ENCODE results near the gene FOXN1.
A peak's percentile ranks its signal among the peaks of the same experiment; 100 is the strongest.

FOXN1 gene

GRCh38 chr17:28571361-28572122 is 65.4 kb downstream of the FOXN1 start, which contains the start of gene PIGS:
TSS of gene PIGS (minus strand) at chr17:28571524. CDS start at chr17:28571496, 28 bp downstream.
- peak; percentile 66 to 98 (median 93) for DNase-seq

- peak in 9 of 56 donors; percentile 5 to 49 (median 12) for DNase-seq
These were observed 66.3 kb downstream of the FOXN1 start for GRCh38 chr17:28572259-28573039.

GRCh38 chr17:28573040-28573380 is 66.9 kb downstream of the FOXN1 start:
- DNase-seq: no peak

GRCh38 chr17:28573521-28573920 is 67.4 kb downstream of the FOXN1 start:
- no peak for DNase-seq

GRCh38 chr17:28573966-28574480 is 67.9 kb downstream of the FOXN1 start:
- no peak for DNase-seq

- DNase-seq: peak in 3 of 56 donors; percentile 2 to 22 (median 7)
These were observed 68.4 kb downstream of the FOXN1 start for GRCh38 chr17:28574526-28574925.

DNA sequence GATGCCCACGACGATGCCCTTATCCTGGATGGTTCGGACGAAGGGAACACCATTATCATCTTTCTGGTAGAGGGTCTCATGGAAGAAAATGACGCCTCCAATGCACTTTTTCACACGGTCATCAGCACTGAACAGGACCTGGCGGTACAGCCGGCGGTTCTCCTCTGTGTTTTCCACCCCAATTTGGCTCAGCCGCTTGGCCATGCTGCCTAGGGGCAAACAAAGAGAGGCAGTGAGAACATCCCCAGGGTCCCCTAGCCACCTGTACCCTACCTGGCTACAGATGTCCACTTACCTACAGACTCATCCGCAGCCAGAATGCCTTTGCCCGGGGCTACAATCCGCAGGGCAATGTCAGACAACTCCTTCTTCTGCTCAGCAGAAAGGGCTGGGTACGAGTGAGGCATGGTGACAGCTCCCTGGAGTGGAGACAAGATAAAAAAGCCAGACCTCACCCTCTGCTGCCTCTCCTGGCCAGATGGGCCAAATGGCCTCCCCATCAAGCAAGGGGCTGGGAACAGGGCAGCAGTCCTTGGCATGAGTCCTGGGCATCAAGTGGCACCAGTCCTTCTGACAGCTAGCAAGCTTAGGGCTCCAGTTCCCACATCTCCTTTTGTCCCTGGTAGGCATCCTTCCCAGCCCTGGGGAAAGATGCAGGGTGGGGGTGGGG is 69.1 kb downstream of the FOXN1 start:
- peak in 45 of 56 donors; percentile 11 to 77 (median 38) for DNase-seq

GRCh38 chr17:28576016-28576415 is 69.9 kb downstream of the FOXN1 start:
- peak in 5 of 56 donors; percentile 5 to 43 (median 7) for DNase-seq

DNA sequence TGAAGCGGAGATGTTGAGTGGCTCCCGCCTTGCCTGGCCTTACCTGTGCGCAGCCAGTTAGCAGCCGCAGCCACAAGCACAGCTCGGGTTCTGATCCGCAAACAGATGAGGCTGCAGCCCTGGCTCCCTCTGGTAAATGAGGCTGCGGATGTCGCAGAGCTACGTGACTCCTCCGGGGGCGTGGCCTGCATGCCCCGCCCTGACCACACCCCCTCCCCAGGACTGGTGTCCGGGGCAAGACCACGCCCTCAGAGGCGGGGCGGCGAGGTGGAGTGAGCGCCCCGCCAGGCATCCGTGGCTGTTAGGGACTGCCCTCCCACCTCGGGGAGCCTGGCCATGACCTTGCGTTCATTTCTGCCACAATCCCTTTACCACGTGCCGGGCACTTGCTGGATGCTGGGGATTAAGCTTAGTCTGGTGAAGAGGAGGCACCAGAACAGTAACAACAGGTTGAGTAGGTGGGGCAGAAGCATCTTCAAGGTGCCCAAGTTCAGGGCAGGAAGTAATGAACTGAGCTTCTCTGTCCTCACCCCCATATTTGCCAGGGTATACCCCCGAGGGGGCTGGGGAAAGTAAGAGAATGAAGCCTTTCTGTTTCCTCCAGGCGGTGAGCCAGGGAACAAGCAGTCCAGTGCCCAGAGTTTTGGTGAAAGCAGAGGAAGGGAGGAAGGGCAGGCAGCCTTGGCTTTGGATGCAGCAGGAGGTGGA is 70.8 kb downstream of the FOXN1 start, which contains the start of gene ALDOC:
Gene ALDOC (minus strand): TSS at position 138 of the 708 bp plus-strand sequence. CDS start 1,363 bp downstream, outside the sequence.
- peak; percentile 54 to 98 (median 93) for DNase-seq

GRCh38 chr17:28577466-28577824 is 71.3 kb downstream of the FOXN1 start:
- DNase-seq: no peak

DNA sequence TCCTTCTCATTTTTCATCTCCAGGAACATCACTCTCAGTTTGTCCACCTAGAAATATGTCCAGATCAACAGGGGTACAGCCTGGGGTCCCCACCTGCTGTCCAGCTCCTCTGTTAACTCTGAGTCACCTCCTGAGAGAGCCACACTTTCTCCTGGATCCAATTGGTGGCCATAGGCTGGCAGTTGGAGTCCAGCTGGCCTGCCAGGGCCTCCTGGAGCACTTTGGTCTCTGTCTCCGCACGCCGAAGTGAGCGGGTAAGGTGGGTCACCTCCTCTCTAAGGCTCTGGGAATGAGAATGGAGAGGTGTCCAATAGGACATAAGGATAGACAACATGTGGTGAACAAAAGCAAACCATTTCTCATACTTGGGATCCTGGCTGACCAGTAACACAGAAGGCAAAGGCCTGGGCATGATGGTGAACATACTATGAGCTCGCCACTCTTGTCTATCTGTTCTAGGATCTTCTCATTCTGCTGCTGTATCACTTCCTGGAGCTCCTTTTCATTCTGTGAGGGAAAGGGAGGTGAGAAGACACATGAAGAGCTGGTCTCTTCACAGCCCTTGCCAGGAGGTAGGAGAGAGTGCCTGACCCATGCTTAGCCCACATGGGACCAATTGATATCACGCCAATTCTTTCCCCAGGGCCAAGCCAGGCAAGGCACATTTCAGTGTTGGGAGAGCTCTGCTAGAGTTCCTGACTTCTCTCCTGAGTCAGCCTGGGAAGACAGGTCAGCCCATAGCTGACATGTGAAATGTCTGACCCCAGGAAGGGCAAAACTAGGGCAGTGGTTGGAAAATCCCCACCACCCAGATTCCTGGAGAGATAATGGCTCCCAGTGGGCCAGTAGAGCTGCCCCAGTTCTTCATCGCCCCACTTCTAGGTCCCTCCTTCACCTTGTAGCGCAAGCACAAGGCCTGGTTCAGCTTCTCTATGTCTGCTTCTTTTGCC is 72.4 kb downstream of the FOXN1 start:
- DNase-seq: no peak

- no peak for DNase-seq
These were observed 73.4 kb downstream of the FOXN1 start for GRCh38 chr17:28579526-28579925.

DNA sequence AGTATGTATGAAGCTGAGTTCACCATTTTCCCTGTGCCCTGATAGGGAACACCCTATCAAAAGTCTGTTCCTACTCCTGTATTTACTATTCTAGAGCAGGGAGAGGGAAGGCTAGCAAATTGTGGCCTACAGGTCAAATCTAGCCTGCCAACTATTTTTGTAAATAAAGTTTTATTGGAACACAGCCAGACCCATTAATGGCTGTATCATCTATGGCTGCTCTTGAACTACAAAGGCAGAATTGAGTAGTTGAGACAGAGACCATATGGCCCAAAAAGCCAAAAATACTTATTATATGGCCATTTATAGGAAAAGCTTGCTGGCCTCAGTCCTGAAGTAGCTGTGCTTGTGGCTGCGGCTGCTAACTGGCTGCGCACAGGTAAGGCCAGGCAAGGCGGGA is 74.8 kb downstream of the FOXN1 start:
- no peak for DNase-seq

- no peak for DNase-seq
These were observed 76.4 kb downstream of the FOXN1 start for GRCh38 chr17:28582513-28582912.

- DNase-seq: no peak
These were observed 78.3 kb downstream of the FOXN1 start for GRCh38 chr17:28584434-28584833.

DNA sequence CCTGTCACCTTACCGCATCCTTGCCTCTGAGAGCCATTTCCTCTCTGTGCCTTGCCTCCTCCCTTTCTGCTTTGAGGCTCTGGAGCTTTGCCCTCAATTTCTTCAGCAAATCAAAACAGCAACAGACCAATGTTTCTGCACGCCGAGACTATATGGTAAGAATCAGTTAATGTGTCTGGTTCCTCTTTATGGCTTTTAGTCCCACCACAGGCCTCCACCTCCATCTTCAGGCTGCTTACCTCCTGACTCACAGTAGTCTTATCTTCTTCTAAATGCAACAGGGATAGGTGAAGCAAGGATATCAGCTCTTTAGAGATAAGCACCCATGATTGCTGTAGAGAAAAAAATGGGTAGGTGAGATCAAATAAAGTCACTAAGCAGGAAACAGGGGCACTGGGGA is 79.7 kb downstream of the FOXN1 start:
- DNase-seq: no peak
